CD4-positive, alpha-beta T cell (primary cell): ENCODE data around the gene ERCC2. TPM values are rescaled to one million over a fixed set of nuclear protein-coding genes. Genes with fewer than 3 reads are reported as not detected.

Experiments
- ATAC-seq: fragments of 200-7000 bp; cut with Tn5 transposase; one replicate; pipeline ENCODE4 v1.10.0; 2022; ENCODE audit warnings: mild to moderate bottlenecking; ENCODE audit not compliant: poor library complexity
- CTCF ChIA-PET: fragments of 350-600 bp; sonication (Branson Sonifier 250); formaldehyde crosslinking; loops from one replicate; lab custom pipeline; 2021; ENCODE audit warnings: antibody characterized with exemption, inconsistent platforms; lab: Charles Lee
- POLR2A ChIA-PET: fragments of 350-600 bp; sonication (Branson Sonifier 250); formaldehyde crosslinking; loops from one replicate; lab custom pipeline; 2021; ENCODE audit warnings: antibody characterized with exemption, inconsistent platforms; lab: Charles Lee
- DNase-seq, 14 experiments: peaks; one replicate each; pipeline ENCODE4 v3.0.0-alpha.2; 2013 to 2020; ENCODE audit warnings: mixed read lengths in 2 of 14
- H3K27ac ChIP-seq, 2 donors: one replicate each; pipeline versions ENCODE4 v1.5.1 to v1.7.0; 2013; ENCODE audit warnings: low read length in 2 of 2, low read depth in 1 of 2, mild to moderate bottlenecking in 1 of 2
- H3K27me3 ChIP-seq, 2 experiments: 1 replicate in 1 of 2; 2 replicates in 1 of 2; pipeline versions ENCODE4 v1.6.1 to v1.7.0; 2013; ENCODE audit warnings: low read length in 2 of 2, control low read depth in 1 of 2, mild to moderate bottlenecking in 1 of 2, moderate library complexity in 1 of 2; ENCODE audit not compliant: insufficient read depth in 2 of 2, control insufficient read depth in 1 of 2
- H3K36me3 ChIP-seq: one replicate; pipeline ENCODE4 v1.6.1; 2013; ENCODE audit warnings: low read length, control low read depth; ENCODE audit not compliant: insufficient read depth
- H3K4me1 ChIP-seq: one replicate; pipeline ENCODE4 v1.6.1; 2013; ENCODE audit warnings: low read length, control low read depth; ENCODE audit not compliant: insufficient read depth
- H3K4me3 ChIP-seq: one replicate; pipeline ENCODE4 v1.5.1; 2013; ENCODE audit warnings: mild to moderate bottlenecking, low read length, moderate library complexity
- H3K9me3 ChIP-seq, 2 experiments: 1 replicate in 1 of 2; 2 replicates in 1 of 2; pipeline versions ENCODE4 v1.6.1 to v1.7.0; 2013; ENCODE audit warnings: low read length in 2 of 2, mild to moderate bottlenecking in 2 of 2, control low read depth in 1 of 2, moderate library complexity in 1 of 2; ENCODE audit not compliant: control insufficient read depth in 1 of 2, insufficient read depth in 1 of 2
- H3K27ac Mint-ChIP-seq: one replicate; pipeline ENCODE4 v1.8.0; 2020; ENCODE audit warnings: mixed read lengths
- H3K27me3 Mint-ChIP-seq: one replicate; pipeline ENCODE4 v1.8.0; 2021; ENCODE audit warnings: mixed read lengths
- H3K36me3 Mint-ChIP-seq: one replicate; pipeline ENCODE4 v1.8.0; 2021; ENCODE audit warnings: low read depth, mixed read lengths
- H3K4me1 Mint-ChIP-seq: one replicate; pipeline ENCODE4 v1.8.0; 2021; ENCODE audit warnings: low read depth, mixed read lengths
- H3K4me3 Mint-ChIP-seq: one replicate; pipeline ENCODE4 v1.8.0; 2020; ENCODE audit warnings: mild to moderate bottlenecking, mixed read lengths
- H3K9me3 Mint-ChIP-seq: one replicate; pipeline ENCODE4 v1.8.0; 2020; ENCODE audit warnings: mixed read lengths
- intact Hi-C, 2 experiments: fragments of 100-400 bp; cut with DNase I in 1 of 2; cut with micrococcal nuclease in 1 of 2; formaldehyde crosslinking; loops; one replicate each; pipeline versions ENCODE4 v1.15.1 to v1.9.0; 2023 to 2025; cut with DNase I, micrococcal nuclease
- total RNA-seq, 174 experiments: library from RNA in 2 of 174; stranded (reverse) in 2 of 174; gene quantifications; one replicate each; pipeline ENCODE4 v1.2.3 and lab custom pipeline; 2021 to 2026
- TF ChIP-seq, protein P1 (sequence below): fragments of 200-600 bp; IDR thresholded peaks from one replicate; pipeline ENCODE4 v1.8.0; 2022; ENCODE audit warnings: antibody characterized with exemption, mild to moderate bottlenecking

The ERCC2 gene
- total RNA-seq, 2 experiments from 2014 or later = 8.7 to 9.6 TPM

- ChIA-PET POLR2A (no interaction called here), CTCF (no interaction called here)
- H3K4me1 ChIP-seq = no peaks in the 10 kb centered on the region
- peaks cover 28% of the 10 kb centered on the region for H3K36me3 Mint-ChIP-seq
- H3K27me3 Mint-ChIP-seq = no peaks in the 10 kb centered on the region
- H3K9me3 ChIP-seq = peaks cover 0 to 5% of the 10 kb centered on the region in 2 experiments
- H3K27me3 ChIP-seq = no peaks in the 10 kb centered on the region
- no peak overlapping the region for H3K27ac ChIP-seq
- DNase-seq (no peak), ATAC-seq (no peak)
- TF ChIP-seq, protein P1, sequence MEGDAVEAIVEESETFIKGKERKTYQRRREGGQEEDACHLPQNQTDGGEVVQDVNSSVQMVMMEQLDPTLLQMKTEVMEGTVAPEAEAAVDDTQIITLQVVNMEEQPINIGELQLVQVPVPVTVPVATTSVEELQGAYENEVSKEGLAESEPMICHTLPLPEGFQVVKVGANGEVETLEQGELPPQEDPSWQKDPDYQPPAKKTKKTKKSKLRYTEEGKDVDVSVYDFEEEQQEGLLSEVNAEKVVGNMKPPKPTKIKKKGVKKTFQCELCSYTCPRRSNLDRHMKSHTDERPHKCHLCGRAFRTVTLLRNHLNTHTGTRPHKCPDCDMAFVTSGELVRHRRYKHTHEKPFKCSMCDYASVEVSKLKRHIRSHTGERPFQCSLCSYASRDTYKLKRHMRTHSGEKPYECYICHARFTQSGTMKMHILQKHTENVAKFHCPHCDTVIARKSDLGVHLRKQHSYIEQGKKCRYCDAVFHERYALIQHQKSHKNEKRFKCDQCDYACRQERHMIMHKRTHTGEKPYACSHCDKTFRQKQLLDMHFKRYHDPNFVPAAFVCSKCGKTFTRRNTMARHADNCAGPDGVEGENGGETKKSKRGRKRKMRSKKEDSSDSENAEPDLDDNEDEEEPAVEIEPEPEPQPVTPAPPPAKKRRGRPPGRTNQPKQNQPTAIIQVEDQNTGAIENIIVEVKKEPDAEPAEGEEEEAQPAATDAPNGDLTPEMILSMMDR = no peak
- peaks cover 4% of the 10 kb centered on the region for H3K36me3 ChIP-seq
- intact Hi-C loops = no loop called here
- no peak overlapping the region for H3K4me3 Mint-ChIP-seq
- H3K4me3 ChIP-seq = no peak overlapping the region
- no peaks in the 10 kb centered on the region for H3K9me3 Mint-ChIP-seq
- H3K27ac Mint-ChIP-seq = no peak overlapping the region
- H3K4me1 Mint-ChIP-seq = no peaks in the 10 kb centered on the region
Observed at GRCh38 chr19:45303269-45304060, 66.9 kb downstream of the ERCC2 start.

DNA sequence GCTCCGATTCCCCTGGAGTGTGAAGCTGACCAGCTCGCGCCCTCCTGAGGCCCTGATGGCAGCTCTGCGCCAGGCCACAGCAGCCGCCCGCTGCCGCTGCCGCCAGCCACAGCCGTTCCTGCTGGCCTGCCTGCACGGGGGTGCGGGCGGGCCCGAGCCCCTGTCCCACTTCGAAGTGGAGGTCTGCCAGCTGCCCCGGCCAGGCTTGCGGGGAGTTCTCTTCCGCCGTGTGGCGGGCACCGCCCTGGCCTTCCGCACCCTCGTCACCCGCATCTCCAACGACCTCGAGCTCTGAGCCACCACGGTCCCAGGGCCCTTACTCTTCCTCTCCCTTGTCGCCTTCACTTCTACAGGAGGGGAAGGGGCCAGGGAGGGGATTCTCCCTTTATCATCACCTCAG is 68.0 kb downstream of the ERCC2 start:
- no peak overlapping the region for H3K4me3 ChIP-seq
- no peak overlapping the region for H3K4me3 Mint-ChIP-seq
- CTCF ChIA-PET = no interaction called here
- intact Hi-C loops = no loop called here
- POLR2A ChIA-PET = no interaction called here
- H3K27ac ChIP-seq = no peak overlapping the region
- no peaks in the 10 kb centered on the region for H3K9me3 Mint-ChIP-seq
- H3K4me1 Mint-ChIP-seq = no peaks in the 10 kb centered on the region
- no peak for ATAC-seq
- peaks cover 4% of the 10 kb centered on the region for H3K36me3 ChIP-seq
- DNase-seq = no peak
- TF ChIP-seq, protein P1 = no peak
- no peaks in the 10 kb centered on the region for H3K27me3 Mint-ChIP-seq
- H3K4me1 ChIP-seq = no peaks in the 10 kb centered on the region
- no peaks in the 10 kb centered on the region for H3K9me3 ChIP-seq
- no peak overlapping the region for H3K27ac Mint-ChIP-seq
- peaks cover 34% of the 10 kb centered on the region for H3K36me3 Mint-ChIP-seq
- no peaks in the 10 kb centered on the region for H3K27me3 ChIP-seq

Other genes with a start within 250 kb of the ERCC2 start
- under 1 TPM; 0.73 to 0.91 TPM for gene NKPD1, start 209.6 kb downstream of the ERCC2 start, total RNA-seq
- 10 to 100 TPM; 32.0 to 38.8 TPM for gene TRAPPC6A, start 192.3 kb downstream of the ERCC2 start, total RNA-seq
- 10 to 100 TPM; 14.7 to 18.8 TPM for gene BLOC1S3, start 191.8 kb downstream of the ERCC2 start, total RNA-seq
- not detected for gene EXOC3L2, start 125.2 kb downstream of the ERCC2 start, total RNA-seq
- 10 to 100 TPM; 18.1 to 19.8 TPM for gene MARK4, start 119.3 kb downstream of the ERCC2 start, total RNA-seq
- not detected for gene CKM, start 47.7 kb downstream of the ERCC2 start, total RNA-seq
- not detected for gene KLC3, start 29.8 kb downstream of the ERCC2 start, total RNA-seq
- gene PPP1R13L, start 34.5 kb upstream of the ERCC2 start, total RNA-seq = 1 to 10 TPM; 1.5 to 3.7 TPM
- under 1 TPM; 0.16 to 0.28 TPM for gene POLR1G, start 36.1 kb upstream of the ERCC2 start, total RNA-seq
- 10 to 100 TPM; 32.5 to 32.6 TPM for gene ERCC1, start 53.3 kb upstream of the ERCC2 start, total RNA-seq
- gene FOSB, start 97.4 kb upstream of the ERCC2 start, total RNA-seq = 100 to 1,000 TPM; 422 to 424 TPM
- gene RTN2, start 126.5 kb upstream of the ERCC2 start, total RNA-seq = under 1 TPM; 0.60 to 0.70 TPM
- gene PPM1N, start 127.9 kb upstream of the ERCC2 start, total RNA-seq = 1 to 10 TPM; 3.3 to 3.5 TPM
- gene VASP, start 136.9 kb upstream of the ERCC2 start, total RNA-seq = 10 to 100 TPM; 49.9 to 55.5 TPM
- 1 to 10 TPM; 3.1 to 3.2 TPM for gene OPA3, start 214.2 kb upstream of the ERCC2 start, total RNA-seq
- gene GPR4, start 231.6 kb upstream of the ERCC2 start, total RNA-seq = not detected